ES-I3 (cell line): ENCODE measurements around the gene STARD10.

Source experiments
- H3K36me3 ChIP-seq: 2 replicates; pipeline ENCODE4 v1.6.1; 2013; ENCODE audit warnings: mild to moderate bottlenecking, low read length, control low read depth, moderate library complexity; ENCODE audit not compliant: insufficient read depth
- H3K4me1 ChIP-seq: 2 replicates; pipeline ENCODE4 v1.6.1; 2013; ENCODE audit warnings: mild to moderate bottlenecking, control low read depth, low read length; ENCODE audit not compliant: insufficient read depth
- H3K9ac ChIP-seq: 2 replicates; pipeline ENCODE4 v1.6.1; 2013; ENCODE audit warnings: low read depth, mild to moderate bottlenecking, low read length, moderate library complexity
- H3K9me3 ChIP-seq: 2 replicates; pipeline ENCODE4 v1.6.1; 2013; ENCODE audit warnings: mild to moderate bottlenecking, low read length, moderate library complexity; ENCODE audit not compliant: control insufficient read depth, insufficient read depth

Gene STARD10

GRCh38 chr11:72724021-72724551, 69.8 kb downstream of the STARD10 start:
- no peaks in the 10 kb centered on the region for H3K4me1 ChIP-seq
- no peaks in the 10 kb centered on the region for H3K9me3 ChIP-seq
- H3K9ac ChIP-seq = no peak overlapping the region
- peaks cover 5% of the 10 kb centered on the region; the same call in 1 of the 2 replicates for H3K36me3 ChIP-seq

- Histone ChIP-seq H3K36me3 (peaks cover 5% of the 10 kb centered on the region; the same call in 1 of the 2 replicates), H3K9ac (no peak overlapping the region), H3K4me1 (no peaks in the 10 kb centered on the region), H3K9me3 (no peaks in the 10 kb centered on the region)
Observed at GRCh38 chr11:72723508-72723907, 70.3 kb downstream of the STARD10 start.

GRCh38 chr11:72722050-72722748, 71.6 kb downstream of the STARD10 start:
- Histone ChIP-seq H3K4me1 (no peaks in the 10 kb centered on the region), H3K9ac (no peak overlapping the region), H3K9me3 (no peaks in the 10 kb centered on the region)

GRCh38 chr11:72721689-72722049, 72.2 kb downstream of the STARD10 start:
- no peaks in the 10 kb centered on the region for H3K4me1 ChIP-seq
- no peaks in the 10 kb centered on the region for H3K9me3 ChIP-seq
- H3K36me3 ChIP-seq = peaks cover 5% of the 10 kb centered on the region; the same call in 1 of the 2 replicates
- no peak overlapping the region for H3K9ac ChIP-seq

More at GRCh38 chr11:72722050-72722748, 71.6 kb downstream of the STARD10 start:
- peaks cover 5% of the 10 kb centered on the region; the same call in 1 of the 2 replicates for H3K36me3 ChIP-seq

GRCh38 chr11:72721276-72721675, 72.6 kb downstream of the STARD10 start:
- H3K36me3 ChIP-seq = peaks cover 5% of the 10 kb centered on the region; the same call in 1 of the 2 replicates
- H3K9me3 ChIP-seq = no peaks in the 10 kb centered on the region
- H3K4me1 ChIP-seq = no peaks in the 10 kb centered on the region
- H3K9ac ChIP-seq = no peak overlapping the region

GRCh38 chr11:72720784-72721183, 73.1 kb downstream of the STARD10 start:
- H3K9ac ChIP-seq = no peak overlapping the region
- no peaks in the 10 kb centered on the region for H3K4me1 ChIP-seq
- peaks cover 5% of the 10 kb centered on the region; the same call in 1 of the 2 replicates for H3K36me3 ChIP-seq
- H3K9me3 ChIP-seq = no peaks in the 10 kb centered on the region

- H3K9ac ChIP-seq = no peak overlapping the region
- peaks cover 5% of the 10 kb centered on the region; the same call in 1 of the 2 replicates for H3K36me3 ChIP-seq
- no peaks in the 10 kb centered on the region for H3K9me3 ChIP-seq
- no peaks in the 10 kb centered on the region for H3K4me1 ChIP-seq
Observed at GRCh38 chr11:72720047-72720446, 73.8 kb downstream of the STARD10 start.

- Histone ChIP-seq H3K36me3 (peaks cover 5% of the 10 kb centered on the region; the same call in 1 of the 2 replicates), H3K9me3 (no peaks in the 10 kb centered on the region), H3K4me1 (no peaks in the 10 kb centered on the region), H3K9ac (no peak overlapping the region)
Observed at GRCh38 chr11:72719551-72719950, 74.3 kb downstream of the STARD10 start.

- no peaks in the 10 kb centered on the region for H3K4me1 ChIP-seq
- no peak overlapping the region for H3K9ac ChIP-seq
- H3K36me3 ChIP-seq = peaks cover 5% of the 10 kb centered on the region; the same call in 1 of the 2 replicates
- no peaks in the 10 kb centered on the region for H3K9me3 ChIP-seq
Observed at GRCh38 chr11:72719144-72719543, 74.7 kb downstream of the STARD10 start.

GRCh38 chr11:72718101-72718501, 75.7 kb downstream of the STARD10 start:
- H3K4me1 ChIP-seq = no peaks in the 10 kb centered on the region; the same call in 1 of the 2 replicates

GRCh38 chr11:72716788-72717435, 76.9 kb downstream of the STARD10 start:
- Histone ChIP-seq H3K36me3 (no peaks in the 10 kb centered on the region; the same call in 1 of the 2 replicates), H3K4me1 (no peaks in the 10 kb centered on the region; the same call in 1 of the 2 replicates), H3K9me3 (no peaks in the 10 kb centered on the region), H3K9ac (no peak overlapping the region)

More at GRCh38 chr11:72718101-72718501, 75.7 kb downstream of the STARD10 start:
- no peak overlapping the region for H3K9ac ChIP-seq
- no peaks in the 10 kb centered on the region for H3K9me3 ChIP-seq
- no peaks in the 10 kb centered on the region for H3K36me3 ChIP-seq

- no peaks in the 10 kb centered on the region; the same call in none of the 2 replicates for H3K36me3 ChIP-seq
- H3K9ac ChIP-seq = no peak overlapping the region
- H3K9me3 ChIP-seq = no peaks in the 10 kb centered on the region
- H3K4me1 ChIP-seq = no peaks in the 10 kb centered on the region; the same call in 1 of the 2 replicates
Observed at GRCh38 chr11:72716290-72716689, 77.6 kb downstream of the STARD10 start.

- Histone ChIP-seq H3K9ac (no peak overlapping the region), H3K36me3 (no peaks in the 10 kb centered on the region; the same call in none of the 2 replicates), H3K9me3 (no peaks in the 10 kb centered on the region), H3K4me1 (no peaks in the 10 kb centered on the region; the same call in 1 of the 2 replicates)
Observed at GRCh38 chr11:72712841-72713240, 81.0 kb downstream of the STARD10 start.

- no peak overlapping the region for H3K9ac ChIP-seq
- no peaks in the 10 kb centered on the region for H3K9me3 ChIP-seq
- H3K36me3 ChIP-seq = no peaks in the 10 kb centered on the region; the same call in none of the 2 replicates
- H3K4me1 ChIP-seq = peaks cover under 1% of the 10 kb centered on the region; the same call in 1 of the 2 replicates
Observed at GRCh38 chr11:72712168-72712751, 81.6 kb downstream of the STARD10 start.
